Muscle layer of colon (tissue), 2 donors: ENCODE results near the gene NECAB2.
"Not testable (repeated sequence)": the region's sequence is repeated elsewhere in the genome, so short reads cannot be mapped to it uniquely, and the experiment has no call there.

Experiments
- H3K27ac ChIP-seq: one replicate; pipeline ENCODE4 v1.7.0; 2013; ENCODE audit warnings: low read depth, mild to moderate bottlenecking, low read length, moderate library complexity
- H3K27me3 ChIP-seq, 2 donors: one replicate each; pipeline ENCODE4 v1.7.0; 2013; ENCODE audit warnings: low read length in 2 of 2, mild to moderate bottlenecking in 2 of 2; ENCODE audit not compliant: insufficient read depth in 2 of 2, control insufficient read depth in 1 of 2
- H3K36me3 ChIP-seq: one replicate; pipeline ENCODE4 v1.7.0; 2013; ENCODE audit warnings: mild to moderate bottlenecking, low read length; ENCODE audit not compliant: insufficient read depth
- H3K4me1 ChIP-seq: one replicate; pipeline ENCODE4 v1.7.0; 2013; ENCODE audit warnings: mild to moderate bottlenecking, low read length; ENCODE audit not compliant: insufficient read depth
- H3K4me3 ChIP-seq, 2 donors: one replicate each; pipeline ENCODE4 v1.7.0; 2013; ENCODE audit warnings: low read length in 2 of 2, low read depth in 1 of 2, mild to moderate bottlenecking in 1 of 2, moderate library complexity in 1 of 2
- H3K9ac ChIP-seq: one replicate; pipeline ENCODE4 v1.7.0; 2013; ENCODE audit warnings: low read length
- H3K9me3 ChIP-seq: one replicate; pipeline ENCODE4 v1.7.0; 2013; ENCODE audit warnings: mild to moderate bottlenecking, low read length
- donor health status: abdominal sarcoma.
- donor health status: Adenocarcinoma of cecum.

NECAB2 gene

DNA sequence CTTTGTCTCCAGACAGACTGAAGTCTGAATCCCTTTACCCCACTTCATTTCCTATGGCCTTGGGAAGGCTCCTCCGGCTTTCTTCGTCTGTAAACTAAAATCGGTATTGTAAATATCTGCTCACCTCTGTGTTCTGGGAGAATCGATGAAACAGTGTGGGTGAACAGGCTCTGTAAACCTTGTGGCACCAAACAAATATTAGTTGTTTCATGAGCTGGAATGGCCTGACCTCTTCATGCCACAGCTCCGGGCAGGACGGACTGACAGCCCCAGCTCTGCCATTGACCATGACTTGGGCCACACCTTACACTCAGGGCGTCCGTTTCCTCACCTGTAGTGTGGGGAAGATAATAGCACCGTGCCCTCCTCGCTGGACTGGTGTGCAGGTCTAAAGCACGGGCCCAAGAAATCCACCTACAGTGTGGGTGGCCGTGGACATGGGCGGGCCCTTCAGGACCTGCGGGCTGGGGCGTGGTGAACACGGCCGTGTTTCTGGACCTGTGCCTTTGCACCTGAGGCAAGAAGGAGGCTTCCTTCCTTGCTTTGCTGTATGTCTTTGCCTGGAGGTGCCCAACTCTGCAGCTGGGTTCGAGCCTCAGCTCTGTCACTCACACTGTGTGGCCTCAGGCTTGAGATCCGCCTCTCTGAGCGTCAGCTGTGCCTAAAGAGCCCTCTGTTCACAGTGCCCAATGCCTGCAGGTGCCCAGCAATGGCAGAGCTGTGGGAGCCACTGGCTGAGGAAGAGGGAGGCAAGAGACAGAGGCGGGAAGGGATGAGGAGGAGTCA is 21.1 kb upstream of the NECAB2 start:
- Histone ChIP-seq H3K27me3 (no peaks in the 10 kb centered on the region), H3K27ac (no peak overlapping the region), H3K4me3 (no peak overlapping the region), H3K9ac (no peak overlapping the region), H3K4me1 (no peaks in the 10 kb centered on the region), H3K9me3 (no peaks in the 10 kb centered on the region), H3K36me3 (no peaks in the 10 kb centered on the region)

DNA sequence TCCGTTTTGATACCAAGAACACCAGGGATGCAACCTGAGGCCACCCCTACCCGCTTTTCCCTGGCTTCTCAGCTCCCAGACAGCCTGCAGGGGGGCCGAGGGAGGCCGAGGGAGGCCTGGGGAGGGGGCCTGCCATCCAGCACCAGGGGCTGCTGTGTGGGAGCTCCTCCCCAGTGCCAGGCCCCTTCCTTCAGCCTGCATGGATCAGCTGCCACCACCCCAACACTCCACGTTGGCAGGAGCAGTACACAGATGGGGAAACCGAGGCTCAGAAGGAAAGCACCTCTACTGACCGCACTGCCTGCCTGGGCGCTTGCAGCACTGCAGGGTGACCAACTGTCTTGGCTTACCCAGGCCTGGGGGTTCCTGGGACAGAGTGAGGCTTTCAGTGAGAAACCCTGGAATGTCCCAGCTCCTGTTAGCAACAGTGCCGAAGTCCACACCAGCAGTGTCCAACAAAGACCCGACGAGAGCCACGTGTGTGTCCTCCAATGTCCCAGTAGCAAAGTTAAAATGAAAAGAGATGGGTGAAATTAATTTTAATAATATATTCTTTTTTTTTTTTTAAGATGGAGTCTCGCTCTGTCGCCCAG is 20.3 kb upstream of the NECAB2 start:
- H3K4me3 ChIP-seq = no peak overlapping the region
- no peak overlapping the region for H3K9ac ChIP-seq
- no peak overlapping the region for H3K27ac ChIP-seq
- no peaks in the 10 kb centered on the region for H3K27me3 ChIP-seq
- H3K4me1 ChIP-seq = peaks cover 6% of the 10 kb centered on the region
- H3K9me3 ChIP-seq = no peaks in the 10 kb centered on the region
- no peaks in the 10 kb centered on the region for H3K36me3 ChIP-seq

DNA sequence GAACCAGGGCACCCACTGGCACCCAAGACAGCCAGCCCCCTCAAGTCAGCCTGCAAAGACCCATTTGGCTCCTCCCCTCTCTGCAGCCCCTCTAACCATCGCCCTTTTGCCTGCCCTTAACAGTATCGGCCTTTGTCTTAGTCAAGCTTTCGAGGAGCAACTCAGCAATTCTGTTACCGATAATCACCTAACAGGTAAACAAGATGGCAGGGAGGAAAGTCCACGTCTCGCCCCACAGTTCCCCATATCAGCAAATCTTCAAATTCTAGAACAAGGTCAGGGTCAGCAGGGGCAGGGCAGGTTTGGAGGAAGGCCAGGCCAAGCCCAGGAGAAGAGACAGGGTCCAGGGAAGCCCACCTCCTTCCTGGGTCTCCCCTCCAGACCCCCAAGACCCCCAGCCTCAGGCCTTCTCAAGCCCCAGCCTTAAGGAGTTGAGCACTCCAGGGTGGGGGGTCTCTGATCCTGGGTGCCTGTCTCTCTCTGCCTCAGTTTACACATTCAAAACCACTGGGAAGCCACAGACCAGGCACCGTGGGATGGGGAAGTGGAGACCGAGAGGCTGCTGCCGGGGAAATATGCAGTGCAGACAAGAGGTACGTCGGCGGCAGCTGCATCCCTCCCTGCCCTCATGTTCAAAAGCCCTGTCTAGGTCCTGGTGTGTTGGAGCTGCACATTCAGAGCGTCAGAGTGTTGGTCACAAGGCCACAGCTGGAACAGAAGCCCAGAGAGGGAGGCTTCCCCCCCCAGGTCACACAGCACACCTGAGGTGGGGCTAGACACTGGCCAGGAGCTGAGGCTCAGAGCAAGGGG is 18.9 kb upstream of the NECAB2 start:
- H3K27ac ChIP-seq = no peak overlapping the region
- no peak overlapping the region for H3K4me3 ChIP-seq
- H3K36me3 ChIP-seq = no peaks in the 10 kb centered on the region
- no peaks in the 10 kb centered on the region for H3K27me3 ChIP-seq
- H3K9me3 ChIP-seq = no peaks in the 10 kb centered on the region
- H3K4me1 ChIP-seq = peaks cover 17% of the 10 kb centered on the region
- H3K9ac ChIP-seq = no peak overlapping the region

GRCh38 chr16:83949724-83950001 is 18.4 kb upstream of the NECAB2 start:
- Histone ChIP-seq H3K9me3 (no peaks in the 10 kb centered on the region), H3K27me3 (no peaks in the 10 kb centered on the region), H3K9ac (no peak overlapping the region), H3K4me3 (no peak overlapping the region), H3K36me3 (no peaks in the 10 kb centered on the region), H3K27ac (no peak overlapping the region), H3K4me1 (peaks cover 22% of the 10 kb centered on the region)

DNA sequence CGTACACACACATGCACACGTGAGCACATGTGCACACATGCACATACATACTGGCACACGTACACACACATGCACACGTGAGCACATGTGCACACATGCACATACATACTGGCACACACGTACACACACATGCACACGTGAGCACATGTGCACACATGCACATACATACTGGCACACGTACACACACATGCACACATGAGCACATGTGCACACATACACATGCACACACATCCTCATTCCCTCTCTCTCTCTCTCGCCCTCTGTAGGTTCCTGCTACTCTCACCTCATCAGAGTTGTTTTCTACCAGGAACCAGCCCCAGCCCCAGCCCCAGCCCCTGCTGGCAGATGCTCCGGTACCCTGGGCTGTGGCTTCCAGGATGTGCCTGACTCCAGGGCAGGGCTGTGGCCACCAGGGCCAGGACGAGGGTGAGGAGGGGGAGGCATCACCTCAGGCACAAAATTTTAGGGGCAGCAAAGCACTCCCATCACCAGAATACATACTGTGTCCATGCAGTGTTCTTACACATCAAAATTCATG is 17.1 kb upstream of the NECAB2 start:
- H3K27me3 ChIP-seq, H3K4me3 ChIP-seq, H3K9me3 ChIP-seq, H3K36me3 ChIP-seq, H3K9ac ChIP-seq, H3K27ac ChIP-seq: not testable (repeated sequence)
- H3K4me1 ChIP-seq = peaks cover 27% of the 10 kb centered on the region

DNA sequence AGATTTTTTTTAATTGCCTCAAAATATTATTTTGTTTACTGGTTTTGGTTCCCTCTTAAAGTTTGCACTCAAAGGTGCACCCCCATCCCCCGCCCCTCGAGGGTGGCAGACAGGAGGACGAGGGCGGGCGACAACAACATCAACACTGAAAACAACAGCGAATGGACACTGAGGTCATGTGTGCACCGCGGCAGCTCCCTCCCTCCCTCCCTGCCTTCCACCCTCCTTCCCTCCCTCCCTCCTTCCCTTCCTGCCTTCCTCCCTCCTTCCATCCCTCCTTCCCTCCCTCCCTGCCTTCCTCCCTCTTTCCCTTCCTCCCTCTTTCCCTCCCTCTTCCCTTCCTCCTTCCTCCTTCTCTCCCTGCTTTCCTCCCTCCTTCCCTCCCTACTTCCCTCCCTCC is 16.5 kb upstream of the NECAB2 start:
- no peaks in the 10 kb centered on the region for H3K9me3 ChIP-seq
- H3K4me3 ChIP-seq = no peak overlapping the region
- no peaks in the 10 kb centered on the region for H3K27me3 ChIP-seq
- no peaks in the 10 kb centered on the region for H3K36me3 ChIP-seq
- H3K4me1 ChIP-seq = peaks cover 27% of the 10 kb centered on the region
- no peak overlapping the region for H3K27ac ChIP-seq
- no peak overlapping the region for H3K9ac ChIP-seq

- no peaks in the 10 kb centered on the region for H3K9me3 ChIP-seq
- H3K36me3 ChIP-seq = no peaks in the 10 kb centered on the region
- peaks cover 27% of the 10 kb centered on the region for H3K4me1 ChIP-seq
- H3K9ac ChIP-seq = no peak overlapping the region
- H3K4me3 ChIP-seq = peak overlapping the region; percentile 38 to 78
- no peaks in the 10 kb centered on the region for H3K27me3 ChIP-seq
- peak overlapping the region; percentile 70 for H3K27ac ChIP-seq
These were observed 15.5 kb upstream of the NECAB2 start for GRCh38 chr16:83952587-83952939.

GRCh38 chr16:83952940-83953795 is 14.9 kb upstream of the NECAB2 start, which contains the start of gene OSGIN1:
Gene OSGIN1 (plus strand): TSS chr16:83953240. CDS start chr16:83957672, 4,432 bp downstream.
- Histone ChIP-seq H3K9ac (peak within 1 kb of the TSS; percentile 61), H3K36me3 (peaks cover 1% of the 10 kb centered on the region), H3K4me3 (peak within 1 kb of the TSS; percentile 38 to 78), H3K4me1 (peaks cover 27% of the 10 kb centered on the region), H3K9me3 (no peaks in the 10 kb centered on the region), H3K27ac (peak within 1 kb of the TSS; percentile 70), H3K27me3 (no peaks in the 10 kb centered on the region)

DNA sequence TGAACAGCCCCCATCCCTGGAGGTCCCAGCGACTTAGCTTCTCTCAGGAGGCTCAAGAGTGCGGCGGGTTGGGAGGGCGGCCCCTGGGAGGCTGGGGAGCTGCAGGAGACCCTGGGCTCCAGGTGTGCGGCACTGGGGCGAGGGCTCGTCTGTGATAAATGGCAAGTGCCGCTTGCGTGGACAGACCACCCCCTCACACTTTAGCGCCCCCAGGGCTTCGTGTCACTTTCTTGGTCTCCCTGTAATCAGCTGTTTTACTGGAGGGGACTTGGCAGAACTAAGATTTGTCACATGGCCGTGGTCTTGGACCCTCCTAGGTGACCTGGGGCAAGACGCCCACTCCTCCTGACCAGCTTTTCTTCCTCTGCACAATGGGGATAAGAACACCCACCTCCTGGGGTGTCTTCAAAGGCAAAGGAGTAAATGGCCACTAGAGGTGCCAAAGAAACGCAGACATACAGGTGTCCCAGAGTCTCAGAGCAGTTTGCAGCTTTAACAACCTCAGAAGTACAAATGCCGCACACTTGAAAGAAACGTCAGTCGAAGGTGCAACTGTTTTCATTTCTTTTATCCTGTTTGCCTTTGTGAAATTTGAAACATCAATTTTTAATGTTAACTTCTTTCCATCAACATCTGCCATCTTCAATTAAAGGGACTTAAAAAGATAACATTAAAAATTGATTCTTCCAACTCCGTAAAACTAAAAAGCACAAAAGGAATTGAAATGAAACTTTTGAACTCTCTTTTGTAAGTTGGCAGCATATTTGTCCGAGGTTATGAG is 14.1 kb upstream of the NECAB2 start:
- H3K27me3 ChIP-seq = no peaks in the 10 kb centered on the region
- H3K4me1 ChIP-seq = peaks cover 27% of the 10 kb centered on the region
- H3K27ac ChIP-seq = peak overlapping the region; percentile 70
- H3K4me3 ChIP-seq = peak overlapping the region; percentile 38 to 78
- no peak overlapping the region for H3K9ac ChIP-seq
- peaks cover 10% of the 10 kb centered on the region for H3K36me3 ChIP-seq
- H3K9me3 ChIP-seq = no peaks in the 10 kb centered on the region

DNA sequence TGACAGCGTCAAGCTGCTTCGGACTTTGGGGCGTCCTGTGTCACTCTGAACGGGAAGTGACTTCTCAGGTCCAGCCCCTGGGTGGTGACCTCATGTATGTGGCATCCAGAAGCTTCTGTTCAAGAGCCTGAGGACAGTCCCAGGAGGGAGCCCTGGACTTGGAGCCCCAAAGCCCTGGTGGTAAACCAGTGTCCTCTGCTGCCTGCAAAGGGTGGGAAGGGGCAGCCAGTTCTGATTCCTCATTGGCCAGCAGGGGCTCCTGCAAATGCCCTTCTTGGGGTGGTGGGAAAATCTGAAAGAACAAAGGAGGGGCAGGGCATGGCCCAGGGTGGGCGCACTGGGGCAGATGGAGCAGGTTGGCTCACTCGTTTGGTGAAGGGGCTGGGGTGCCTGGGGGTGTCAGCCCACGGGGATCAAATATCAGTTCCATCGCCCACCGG is 13.4 kb upstream of the NECAB2 start:
- peaks cover 27% of the 10 kb centered on the region for H3K4me1 ChIP-seq

More for the DNA sequence above, 13.4 kb upstream of the NECAB2 start:
- Histone ChIP-seq H3K9me3 (no peaks in the 10 kb centered on the region), H3K4me3 (no peak overlapping the region), H3K27me3 (no peaks in the 10 kb centered on the region), H3K27ac (no peak overlapping the region), H3K9ac (no peak overlapping the region), H3K36me3 (peaks cover 16% of the 10 kb centered on the region)
